ENCODE measurements around the gene TTLL8.

DNA sequence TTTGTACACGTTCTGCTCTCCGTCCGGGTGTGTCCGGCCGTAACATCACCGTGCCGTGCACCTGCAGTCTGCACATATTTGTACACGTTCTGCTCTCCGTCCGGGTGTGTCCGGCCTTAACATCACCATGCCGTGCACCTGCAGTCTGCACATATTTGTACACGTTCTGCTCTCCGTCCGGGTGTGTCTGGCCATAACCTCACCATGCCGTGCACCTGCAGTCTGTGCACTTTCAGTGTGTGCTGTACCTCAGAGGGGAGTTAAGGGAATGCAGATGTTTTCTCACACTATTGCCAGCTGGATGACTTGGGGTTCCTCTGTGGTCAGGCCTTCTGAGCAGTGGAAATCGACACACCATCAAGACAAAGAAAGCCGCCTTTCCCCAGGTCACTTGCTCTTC is 4.2 kb downstream of the TTLL8 start:
- TF ChIP-seq, protein P1, sequence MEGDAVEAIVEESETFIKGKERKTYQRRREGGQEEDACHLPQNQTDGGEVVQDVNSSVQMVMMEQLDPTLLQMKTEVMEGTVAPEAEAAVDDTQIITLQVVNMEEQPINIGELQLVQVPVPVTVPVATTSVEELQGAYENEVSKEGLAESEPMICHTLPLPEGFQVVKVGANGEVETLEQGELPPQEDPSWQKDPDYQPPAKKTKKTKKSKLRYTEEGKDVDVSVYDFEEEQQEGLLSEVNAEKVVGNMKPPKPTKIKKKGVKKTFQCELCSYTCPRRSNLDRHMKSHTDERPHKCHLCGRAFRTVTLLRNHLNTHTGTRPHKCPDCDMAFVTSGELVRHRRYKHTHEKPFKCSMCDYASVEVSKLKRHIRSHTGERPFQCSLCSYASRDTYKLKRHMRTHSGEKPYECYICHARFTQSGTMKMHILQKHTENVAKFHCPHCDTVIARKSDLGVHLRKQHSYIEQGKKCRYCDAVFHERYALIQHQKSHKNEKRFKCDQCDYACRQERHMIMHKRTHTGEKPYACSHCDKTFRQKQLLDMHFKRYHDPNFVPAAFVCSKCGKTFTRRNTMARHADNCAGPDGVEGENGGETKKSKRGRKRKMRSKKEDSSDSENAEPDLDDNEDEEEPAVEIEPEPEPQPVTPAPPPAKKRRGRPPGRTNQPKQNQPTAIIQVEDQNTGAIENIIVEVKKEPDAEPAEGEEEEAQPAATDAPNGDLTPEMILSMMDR (IDR thresholded peaks at IDR 0.05), result no peak
- no peak for TF ChIP-seq POLR2A (IDR thresholded peaks at IDR 0.05)

Measured in lower leg skin (tissue), 3 donors.